SK-N-SH (cell line): ENCODE results near the gene ERC2. TPM values are rescaled to one million over a fixed set of nuclear protein-coding genes. Genes with fewer than 3 reads are reported as not detected.

Experiments
- CTCF ChIA-PET: fragments of 300-600, 350-600 bp; formaldehyde crosslinking; extraction: SDS; loops from one replicate; lab custom pipeline; 2021; lab: Yijun Ruan, JAX
- POLR2A ChIA-PET: fragments of 350-600 bp; sonication (Branson Sonifier 250); formaldehyde crosslinking; extraction: SDS; loops from one replicate; lab custom pipeline; 2020; ENCODE audit warnings: antibody characterized with exemption, inconsistent platforms; lab: Yijun Ruan, JAX
- DNase-seq: peaks from one replicate; pipeline ENCODE4 v3.0.0; 2012
- H2AFZ ChIP-seq: fragments of 200-600 bp; sonication (generic); 2 replicates; pipeline ENCODE4 v1.8.1; 2016; ENCODE audit warnings: antibody characterized with exemption, mild to moderate bottlenecking, low read depth
- H3F3A ChIP-seq: fragments of 200-600 bp; sonication (generic); replicated peaks from 2 replicates; pipeline ENCODE3; 2016; ENCODE audit warnings: antibody characterized with exemption, mild to moderate bottlenecking; ENCODE audit not compliant: insufficient read depth
- H3K27ac ChIP-seq, 2 experiments: fragments of 200-500 bp in 1 of 2; fragments of 200-600 bp in 1 of 2; sonication (Bioruptor generic) in 1 of 2; sonication (generic), shearing (Covaris generic) in 1 of 2; 2 replicates each; pipeline versions ENCODE4 v1.5.1 to v1.6.1; 2014 to 2016; ENCODE audit warnings: low read depth in 2 of 2, inconsistent platforms in 1 of 2, low read length in 1 of 2, mild to moderate bottlenecking in 1 of 2, mixed read lengths in 1 of 2
- H3K27me3 ChIP-seq: fragments of 200-600 bp; sonication (generic), shearing (Covaris generic); 2 replicates; pipeline ENCODE4 v1.6.1; 2016; ENCODE audit warnings: mixed run types; ENCODE audit not compliant: insufficient read depth
- H3K36me3 ChIP-seq, 2 experiments: fragments of 200-500 bp in 1 of 2; fragments of 200-600 bp in 1 of 2; sonication (Bioruptor generic) in 1 of 2; sonication (generic) in 1 of 2; replicated peaks in 1 of 2; 2 replicates each; pipeline versions ENCODE3 to v1.5.1; 2014 to 2016; ENCODE audit warnings: low read length in 1 of 2, mild to moderate bottlenecking in 1 of 2; ENCODE audit not compliant: insufficient read depth in 2 of 2, control insufficient read depth in 1 of 2
- H3K4me1 ChIP-seq, 2 experiments: fragments of 200-500 bp in 1 of 2; fragments of 200-600 bp in 1 of 2; sonication (Bioruptor generic) in 1 of 2; sonication (generic), shearing (Covaris generic) in 1 of 2; 2 replicates each; pipeline versions ENCODE4 v1.5.1 to v1.6.1; 2014 to 2016; ENCODE audit warnings: low read depth in 1 of 2, low read length in 1 of 2, mixed run types in 1 of 2; ENCODE audit not compliant: insufficient read depth in 2 of 2, control insufficient read depth in 1 of 2
- H3K4me2 ChIP-seq: fragments of 200-600 bp; sonication (generic), shearing (Covaris generic); 2 replicates; pipeline ENCODE4 v1.6.1; 2017; ENCODE audit warnings: mixed run types
- H3K4me3 ChIP-seq, 2 experiments: fragments of 200-500 bp in 1 of 2; fragments of 200-600 bp in 1 of 2; sonication (Bioruptor generic) in 1 of 2; sonication (generic), shearing (Covaris generic) in 1 of 2; 2 replicates each; pipeline versions ENCODE4 v1.5.1 to v1.8.1; 2014 to 2016; ENCODE audit warnings: low read depth in 2 of 2, inconsistent platforms in 1 of 2, low read length in 1 of 2, mild to moderate bottlenecking in 1 of 2, mixed read lengths in 1 of 2, moderate library complexity in 1 of 2
- H3K79me2 ChIP-seq: fragments of 200-600 bp; sonication (generic); 2 replicates; pipeline ENCODE4 v1.8.1; 2017; ENCODE audit warnings: mild to moderate bottlenecking; ENCODE audit not compliant: insufficient read depth
- H3K9ac ChIP-seq: fragments of 200-600 bp; sonication (generic); 2 replicates; pipeline ENCODE4 v1.6.1; 2017; ENCODE audit warnings: mixed run types
- H3K9me2 ChIP-seq: fragments of 200-600 bp; sonication (generic); 2 replicates; pipeline ENCODE4 v1.6.1; 2017; ENCODE audit warnings: mixed run types
- H3K9me3 ChIP-seq: fragments of 200-600 bp; sonication (generic); 2 replicates; pipeline ENCODE4 v1.6.1; 2017; ENCODE audit warnings: mixed run types, mild to moderate bottlenecking, moderate library complexity
- H4K20me1 ChIP-seq: fragments of 200-600 bp; sonication (generic); 2 replicates; pipeline ENCODE4 v1.6.1; 2017; ENCODE audit warnings: mild to moderate bottlenecking, mixed run types; ENCODE audit not compliant: insufficient read depth
- CHD2 ChIP-seq: fragments of 150-350 bp; IDR thresholded peaks from 2 replicates; pipeline ENCODE4 v1.6.1; 2018; ENCODE audit warnings: low read length; ENCODE audit not compliant: partially characterized antibody
- FOXM1 ChIP-seq: IDR thresholded peaks from 2 replicates; pipeline ENCODE4 v1.4.0; 2012; ENCODE audit warnings: low read depth, mild to moderate bottlenecking
- GATA2 ChIP-seq: sonication (generic); formaldehyde crosslinking; IDR thresholded peaks from 2 replicates; pipeline ENCODE4 v1.5.0; 2020; ENCODE audit warnings: mild to moderate bottlenecking, missing genetic modification reagents
- POLR2AphosphoS5 ChIP-seq: IDR thresholded peaks from 2 replicates; pipeline ENCODE4 v1.6.1; 2012; ENCODE audit warnings: low read depth, low read length
- RAD21 ChIP-seq: IDR thresholded peaks from 2 replicates; pipeline ENCODE4 v1.6.1; 2012; ENCODE audit warnings: mild to moderate bottlenecking, low read length
- SIN3A ChIP-seq: IDR thresholded peaks from 2 replicates; pipeline ENCODE4 v1.6.1; 2012; ENCODE audit warnings: low read depth, mild to moderate bottlenecking, low read length, moderate library complexity, borderline replicate concordance
- WGBS: methylation state at CpG from one replicate; pipeline ENCODE4 v1.1.6; 2017; ENCODE audit warnings: low lambda C conversion rate; 5-methylcytosine and 5-hydroxymethylcytosine counted together
- polyA plus RNA-seq, 3 experiments: library from polyadenylated mRNA; depleted of rRNA; stranded (reverse); fragments of >200 nt; gene quantifications; 2 replicates each; pipeline ENCODE4 v1.2.3, GENCODE V29; 2012
- TF ChIP-seq, protein P1 (sequence below): IDR thresholded peaks from 2 replicates; pipeline ENCODE4 v1.4.0; 2012; ENCODE audit warnings: low read depth, borderline replicate concordance
- TF ChIP-seq, protein P2 (sequence below): fragments of 200-600 bp; sonication (generic); IDR thresholded peaks from 2 replicates; pipeline ENCODE4 v1.6.1; 2017; ENCODE audit warnings: antibody characterized with exemption, mild to moderate bottlenecking, moderate library complexity

ERC2 gene
- polyA plus RNA-seq, 1 of the 3 experiments (the other 2 are of a cell fraction), result 1.6 TPM

DNA sequence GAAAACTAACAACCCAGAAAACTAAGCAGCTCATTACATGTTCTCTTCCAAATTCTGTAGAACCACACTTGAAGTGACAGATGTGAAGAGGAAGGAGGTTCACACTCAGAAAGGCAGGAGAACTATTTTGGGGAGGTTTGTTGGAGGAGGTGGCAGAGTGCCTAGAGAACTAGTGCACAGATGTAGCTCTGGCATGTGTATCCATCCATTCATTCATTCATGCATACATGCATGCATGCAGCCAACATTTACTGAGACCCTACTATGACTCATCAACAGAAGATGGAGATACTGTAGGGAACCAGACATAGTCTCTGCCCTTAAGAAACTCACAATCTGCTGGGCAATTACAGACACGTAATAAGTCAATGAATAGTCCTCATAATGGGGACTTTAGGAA, 116.7 kb downstream of the ERC2 start:
- Histone ChIP-seq H2AFZ (no peak overlapping the region), H3K9me2 (no peaks in the 10 kb centered on the region), H3K9me3 (no peaks in the 10 kb centered on the region), H3K9ac (no peak overlapping the region), H3K27ac (no peak overlapping the region), H4K20me1 (no peaks in the 10 kb centered on the region), H3K27me3 (no peaks in the 10 kb centered on the region), H3K4me3 (no peak overlapping the region), H3F3A (no peaks in the 10 kb centered on the region), H3K4me1 (no peaks in the 10 kb centered on the region), H3K4me2 (no peak overlapping the region), H3K79me2 (no peaks in the 10 kb centered on the region), H3K36me3 (no peaks in the 10 kb centered on the region)
- ChIA-PET CTCF (interaction anchor here (1.4 to 3.6 kb wide), 3 partner anchors 11 to 143 kb away, joined by 3 to 25 read pairs (median 5); no protein-coding TSS in a partner anchor), POLR2A (no interaction called here)
- no peak for TF ChIP-seq GATA2
- TF ChIP-seq, protein P1, sequence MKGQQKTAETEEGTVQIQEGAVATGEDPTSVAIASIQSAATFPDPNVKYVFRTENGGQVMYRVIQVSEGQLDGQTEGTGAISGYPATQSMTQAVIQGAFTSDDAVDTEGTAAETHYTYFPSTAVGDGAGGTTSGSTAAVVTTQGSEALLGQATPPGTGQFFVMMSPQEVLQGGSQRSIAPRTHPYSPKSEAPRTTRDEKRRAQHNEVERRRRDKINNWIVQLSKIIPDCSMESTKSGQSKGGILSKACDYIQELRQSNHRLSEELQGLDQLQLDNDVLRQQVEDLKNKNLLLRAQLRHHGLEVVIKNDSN, result no peak
- DNase-seq, result no peak
- WGBS, result 0% methylated on average over 1 of the region's 1 CpG

DNA sequence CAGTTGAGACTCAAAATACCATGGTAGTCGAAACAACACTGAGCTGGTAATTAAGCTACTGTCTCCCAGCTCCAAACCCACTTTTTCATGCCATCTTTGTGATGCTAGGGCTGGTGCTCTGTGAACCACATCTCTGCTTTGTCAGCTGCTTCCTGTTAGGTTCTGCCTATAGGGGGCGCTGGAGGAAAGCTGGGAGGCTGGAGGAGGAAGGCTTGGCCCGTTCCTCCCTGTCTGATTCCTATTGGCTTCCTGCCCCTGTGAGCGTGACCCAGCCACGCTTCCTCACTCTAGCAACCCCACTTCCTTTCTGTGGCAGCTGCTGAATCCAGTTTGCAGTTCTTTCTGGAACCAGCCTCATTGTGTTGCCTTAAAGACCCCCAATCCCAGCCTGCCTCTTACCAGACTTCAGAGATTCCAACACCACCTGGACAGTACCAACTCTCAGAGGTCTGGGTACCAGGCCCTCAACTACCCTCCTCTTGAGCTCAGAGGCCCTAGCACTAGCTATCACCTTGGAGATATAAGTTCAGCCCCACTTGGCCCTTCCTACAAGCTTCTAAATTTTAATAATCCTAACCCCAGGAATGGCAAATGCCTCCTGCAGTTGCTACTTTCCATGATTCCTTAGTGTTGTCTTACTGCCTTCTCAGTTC, 120.9 kb downstream of the ERC2 start:
- CTCF ChIA-PET, result interaction anchor here (0.7 to 2.2 kb wide), 9 partner anchors 9 to 547 kb away, joined by 3 to 9 read pairs (median 4); no protein-coding TSS in a partner anchor
- Histone ChIP-seq H3K4me2 (no peak overlapping the region), H3K36me3 (no peaks in the 10 kb centered on the region), H3K4me3 (peak overlapping the region in 1 of 2 experiments; percentile 9; a peak in 1 of 4 replicates), H2AFZ (no peak overlapping the region), H3K79me2 (no peaks in the 10 kb centered on the region), H3K4me1 (no peaks in the 10 kb centered on the region), H3K9me2 (no peaks in the 10 kb centered on the region), H3K9me3 (no peaks in the 10 kb centered on the region), H3K9ac (no peak overlapping the region), H4K20me1 (no peaks in the 10 kb centered on the region), H3F3A (no peaks in the 10 kb centered on the region), H3K27ac (no peak overlapping the region), H3K27me3 (no peaks in the 10 kb centered on the region)
- peak; percentile 10 for DNase-seq
- 50% methylated on average over 5 of the region's 5 CpGs for whole genome bisulfite sequencing
- POLR2A ChIA-PET, result interaction anchor here (1.3 kb wide), 1 partner anchor 121 kb away, joined by 3 read pairs; the partner anchor contains the start of gene ERC2
- no peak for TF ChIP-seq CHD2
- no peak for TF ChIP-seq POLR2AphosphoS5
- TF ChIP-seq, protein P2, sequence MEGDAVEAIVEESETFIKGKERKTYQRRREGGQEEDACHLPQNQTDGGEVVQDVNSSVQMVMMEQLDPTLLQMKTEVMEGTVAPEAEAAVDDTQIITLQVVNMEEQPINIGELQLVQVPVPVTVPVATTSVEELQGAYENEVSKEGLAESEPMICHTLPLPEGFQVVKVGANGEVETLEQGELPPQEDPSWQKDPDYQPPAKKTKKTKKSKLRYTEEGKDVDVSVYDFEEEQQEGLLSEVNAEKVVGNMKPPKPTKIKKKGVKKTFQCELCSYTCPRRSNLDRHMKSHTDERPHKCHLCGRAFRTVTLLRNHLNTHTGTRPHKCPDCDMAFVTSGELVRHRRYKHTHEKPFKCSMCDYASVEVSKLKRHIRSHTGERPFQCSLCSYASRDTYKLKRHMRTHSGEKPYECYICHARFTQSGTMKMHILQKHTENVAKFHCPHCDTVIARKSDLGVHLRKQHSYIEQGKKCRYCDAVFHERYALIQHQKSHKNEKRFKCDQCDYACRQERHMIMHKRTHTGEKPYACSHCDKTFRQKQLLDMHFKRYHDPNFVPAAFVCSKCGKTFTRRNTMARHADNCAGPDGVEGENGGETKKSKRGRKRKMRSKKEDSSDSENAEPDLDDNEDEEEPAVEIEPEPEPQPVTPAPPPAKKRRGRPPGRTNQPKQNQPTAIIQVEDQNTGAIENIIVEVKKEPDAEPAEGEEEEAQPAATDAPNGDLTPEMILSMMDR, result peak; percentile 53
- peak; percentile 42 for TF ChIP-seq RAD21

DNA sequence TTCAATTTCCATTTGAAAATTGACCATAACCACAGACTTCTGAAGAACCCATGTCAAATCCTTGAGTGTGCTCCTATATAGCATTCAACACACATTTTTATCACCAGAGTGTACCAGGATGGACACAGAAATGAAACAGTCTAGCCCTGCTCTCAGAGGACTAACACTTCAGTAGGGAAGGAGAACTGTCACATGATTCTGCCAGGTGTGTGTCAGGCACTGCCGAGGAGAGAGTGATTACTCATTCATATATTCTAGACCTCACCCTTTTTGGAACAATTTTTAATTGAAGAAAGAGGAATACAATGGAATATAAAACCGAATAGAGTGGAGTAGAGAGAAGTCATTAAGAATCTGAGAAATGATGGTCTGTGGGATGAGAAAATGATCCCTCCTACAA, 125.8 kb downstream of the ERC2 start:
- DNase-seq, result no peak
- Histone ChIP-seq H3K27ac (no peak overlapping the region), H3K36me3 (no peaks in the 10 kb centered on the region), H4K20me1 (no peaks in the 10 kb centered on the region), H2AFZ (no peak overlapping the region), H3K9me2 (no peaks in the 10 kb centered on the region), H3K9ac (no peak overlapping the region), H3K79me2 (no peaks in the 10 kb centered on the region), H3K27me3 (no peaks in the 10 kb centered on the region), H3K9me3 (no peaks in the 10 kb centered on the region), H3K4me3 (no peak overlapping the region), H3K4me2 (no peak overlapping the region), H3F3A (no peaks in the 10 kb centered on the region), H3K4me1 (peaks cover 0 to 12% of the 10 kb centered on the region in 2 experiments; a peak in 1 of 4 replicates)
- TF ChIP-seq SIN3A, result no peak
- no peak for TF ChIP-seq FOXM1
- ChIA-PET POLR2A (no interaction called here), CTCF (interaction anchor here (3.4 to 7.6 kb wide), 3 partner anchors 104 to 154 kb away, joined by 22 to 81 read pairs (median 58); no protein-coding TSS in a partner anchor)
- WGBS, result 56% methylated on average over 2 of the region's 2 CpGs
